Activated CD8-positive, alpha-beta memory T cell treated with anti-CD3 and anti-CD28 coated beads, Interleukin-2, amount 50 U/mL, for 1 hour (primary cell): Measurements from ENCODE around the gene CHRNG.
A peak's percentile ranks its signal among the peaks of the same experiment; 100 is the strongest.

Source experiments
- DNase-seq: peaks from one replicate; pipeline ENCODE4 v3.0.0-alpha.2; 2020; ENCODE audit errors: extremely low read depth

CHRNG gene

DNA sequence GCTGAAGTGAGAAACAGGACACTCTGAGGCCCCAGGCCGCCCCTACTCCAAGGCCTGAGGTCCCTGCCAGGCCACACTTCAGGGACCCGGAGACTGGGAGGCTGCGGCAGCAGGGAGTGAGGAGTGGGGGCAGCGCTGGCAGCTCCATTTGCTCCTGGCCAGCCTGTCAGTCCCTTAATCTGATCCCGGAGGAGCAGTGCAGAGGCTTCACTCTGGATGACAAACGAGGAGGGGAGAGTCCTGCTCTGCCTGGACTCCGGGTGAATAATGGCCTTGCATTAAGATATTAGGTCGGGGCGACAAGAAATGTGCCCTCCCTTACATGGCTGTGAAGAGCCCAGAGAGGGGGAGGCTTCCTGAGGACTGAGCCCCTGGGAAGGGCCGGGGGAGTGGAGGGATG, 33.6 kb upstream of the CHRNG start:
- no peak for DNase-seq

DNA sequence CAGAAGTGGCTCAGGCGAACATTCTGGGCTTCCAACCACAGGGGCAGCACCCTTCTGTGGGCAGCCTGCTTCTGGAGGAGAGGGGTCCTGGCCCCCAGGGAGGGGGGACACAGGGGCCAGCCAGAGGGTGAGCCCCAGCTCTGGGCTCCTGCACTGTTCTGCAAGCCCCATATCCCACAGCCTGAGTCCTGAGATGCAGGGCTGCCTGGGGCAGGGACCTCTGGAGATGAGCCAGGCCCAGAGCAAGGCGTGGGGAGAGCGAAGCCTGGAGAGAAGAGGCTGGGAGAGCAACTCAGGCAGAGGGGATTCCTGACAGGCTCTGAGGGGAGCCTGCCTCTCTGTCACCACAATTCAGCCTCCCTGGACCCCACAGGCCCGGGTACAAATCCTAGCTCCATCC, 32.8 kb upstream of the CHRNG start:
- DNase-seq, result no peak

DNA sequence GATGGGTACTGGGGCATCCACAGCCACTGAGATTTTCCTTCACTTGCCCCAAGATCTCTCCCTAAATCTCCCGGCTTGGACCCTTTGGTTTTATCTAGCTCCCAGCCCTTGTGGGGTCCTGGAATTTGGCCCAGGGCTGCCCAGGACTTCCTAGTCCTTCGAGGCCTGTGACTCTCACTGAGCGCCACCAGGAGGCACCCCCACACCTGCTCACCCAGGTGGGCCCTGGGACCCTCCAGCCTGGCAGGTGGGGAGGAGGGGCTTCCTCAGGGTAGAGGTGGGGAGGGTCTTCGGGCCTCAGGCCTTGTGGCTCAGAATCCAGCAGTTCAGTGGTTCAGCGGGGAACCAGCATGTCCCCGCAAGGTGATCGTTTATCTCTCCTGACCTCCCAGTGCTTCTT, 31.2 kb upstream of the CHRNG start:
- no peak for DNase-seq

DNA sequence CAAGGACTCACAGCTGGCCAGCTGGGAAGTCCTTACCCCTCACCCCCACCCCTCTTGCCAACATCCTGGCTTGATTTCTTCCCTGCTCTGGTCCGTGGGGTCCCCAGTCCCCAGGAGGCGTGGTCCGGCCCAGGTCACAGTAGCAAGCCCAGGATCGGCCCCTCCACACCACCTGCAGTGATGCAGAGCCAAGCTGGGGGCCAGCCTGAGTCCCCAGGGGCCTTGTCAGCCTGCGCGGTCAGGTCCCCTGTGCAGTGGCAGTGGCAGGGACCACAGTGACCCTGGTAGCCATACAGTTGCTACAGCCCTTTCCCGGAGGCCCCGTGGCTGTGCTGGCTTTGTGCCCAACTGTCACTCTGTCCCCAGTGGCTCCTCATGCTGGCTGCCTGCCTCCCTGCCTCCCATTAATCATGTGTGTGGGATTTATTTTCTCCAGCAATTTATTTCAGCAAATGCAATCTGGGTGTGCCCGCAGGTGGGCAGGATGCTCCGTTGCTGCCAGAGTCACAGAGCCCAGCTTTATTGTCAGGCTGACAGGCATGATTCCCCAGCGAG, 28.1 kb upstream of the CHRNG start:
- no peak for DNase-seq

DNA sequence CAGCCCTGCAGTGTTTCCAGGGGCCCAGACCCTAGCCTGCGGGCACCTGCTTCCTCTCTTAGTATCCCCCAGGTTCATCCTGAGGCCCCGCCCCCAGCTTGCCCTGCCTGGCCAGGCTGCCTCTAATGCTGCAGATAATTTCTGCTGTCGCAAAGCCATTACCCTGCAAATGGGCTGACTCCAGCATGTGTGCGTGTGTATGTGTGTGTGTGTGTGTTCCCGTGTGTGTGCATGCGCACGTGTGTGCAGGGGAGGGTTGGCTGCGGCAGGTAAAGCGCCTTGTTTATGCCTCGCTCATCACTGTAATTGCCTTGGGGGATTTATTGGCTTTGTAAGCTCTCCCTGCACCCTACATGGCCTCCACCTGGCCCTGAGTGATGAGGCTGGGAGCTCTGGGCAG, 26.9 kb upstream of the CHRNG start:
- DNase-seq, result no peak

DNA sequence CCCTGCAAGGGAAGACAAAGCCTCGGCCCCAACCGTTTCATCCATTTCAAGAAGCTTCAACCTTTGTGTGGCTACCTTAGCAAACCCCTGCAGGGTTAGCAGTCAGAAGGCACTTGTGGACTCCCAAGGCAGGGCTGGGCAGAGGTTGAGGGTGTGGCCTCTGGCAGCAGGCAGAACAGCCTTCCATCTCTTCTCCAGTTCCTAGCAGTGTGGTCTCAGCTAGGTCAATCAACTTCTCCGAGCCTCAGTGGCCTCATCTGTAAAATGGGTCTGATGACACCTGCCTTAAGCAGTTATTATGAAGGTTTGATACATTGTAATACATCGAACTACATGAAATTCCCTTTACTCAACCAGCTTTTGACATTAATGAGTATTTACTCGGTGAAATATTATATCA, 26.1 kb upstream of the CHRNG start:
- no peak for DNase-seq

DNA sequence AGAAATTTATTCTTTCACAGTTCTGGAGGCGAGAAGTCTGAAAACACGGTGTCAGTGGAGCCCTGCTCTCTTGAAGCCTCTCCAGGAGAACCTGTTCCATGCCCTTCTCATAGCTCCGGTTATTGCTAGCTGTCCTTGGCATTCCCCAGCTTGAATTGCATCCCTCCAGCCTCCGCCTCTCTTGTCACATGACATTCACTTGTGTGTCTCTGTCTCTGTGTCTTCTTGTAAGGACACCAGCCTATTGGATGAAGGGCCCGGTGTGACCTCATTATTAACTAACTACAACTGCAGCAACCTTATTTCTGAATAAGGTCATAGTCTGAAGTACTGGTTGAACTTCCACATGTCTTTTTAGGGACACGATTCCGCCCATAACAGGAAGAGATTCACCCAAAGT, 23.9 kb upstream of the CHRNG start:
- DNase-seq, result no peak

DNA sequence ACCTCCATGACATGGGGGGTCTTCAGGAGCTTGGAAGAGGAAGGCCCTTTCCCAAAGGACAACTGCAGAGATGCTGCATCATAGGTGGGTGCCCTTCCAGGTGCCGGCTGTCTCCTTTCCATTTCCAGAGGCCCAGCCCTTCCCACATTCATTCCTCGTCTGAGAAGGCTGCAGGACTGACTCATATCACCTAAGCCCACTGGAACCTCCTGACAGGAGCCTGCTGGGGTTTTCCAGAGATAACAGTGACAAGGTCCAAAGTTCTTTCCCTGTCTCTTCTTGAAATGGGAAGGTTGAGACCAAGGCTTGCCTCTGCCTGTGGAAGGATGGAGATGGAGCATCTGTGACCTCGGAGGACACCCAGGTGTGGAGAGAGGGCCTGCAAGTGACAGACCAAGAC, 22.9 kb upstream of the CHRNG start:
- no peak for DNase-seq

DNA sequence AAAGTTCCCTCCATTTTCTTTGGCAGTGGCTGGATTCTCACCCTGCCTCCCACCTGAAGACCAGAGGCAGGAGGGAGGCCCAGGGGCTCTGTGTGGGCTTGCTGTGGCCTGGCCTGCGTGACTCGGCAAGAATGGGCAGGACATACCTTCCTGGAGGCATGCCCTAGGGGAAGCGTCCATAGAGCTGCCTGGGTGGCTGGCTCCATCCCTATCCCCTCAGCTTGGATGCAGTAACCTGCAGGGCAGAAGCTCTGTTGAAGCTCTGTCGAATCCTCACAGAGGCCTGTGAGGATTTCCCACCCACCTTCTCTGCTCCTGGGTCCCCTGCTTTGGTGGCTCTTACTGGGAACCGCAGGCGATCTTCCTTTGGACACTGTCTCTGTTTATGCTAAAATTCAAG, 20.6 kb upstream of the CHRNG start:
- no peak for DNase-seq

DNA sequence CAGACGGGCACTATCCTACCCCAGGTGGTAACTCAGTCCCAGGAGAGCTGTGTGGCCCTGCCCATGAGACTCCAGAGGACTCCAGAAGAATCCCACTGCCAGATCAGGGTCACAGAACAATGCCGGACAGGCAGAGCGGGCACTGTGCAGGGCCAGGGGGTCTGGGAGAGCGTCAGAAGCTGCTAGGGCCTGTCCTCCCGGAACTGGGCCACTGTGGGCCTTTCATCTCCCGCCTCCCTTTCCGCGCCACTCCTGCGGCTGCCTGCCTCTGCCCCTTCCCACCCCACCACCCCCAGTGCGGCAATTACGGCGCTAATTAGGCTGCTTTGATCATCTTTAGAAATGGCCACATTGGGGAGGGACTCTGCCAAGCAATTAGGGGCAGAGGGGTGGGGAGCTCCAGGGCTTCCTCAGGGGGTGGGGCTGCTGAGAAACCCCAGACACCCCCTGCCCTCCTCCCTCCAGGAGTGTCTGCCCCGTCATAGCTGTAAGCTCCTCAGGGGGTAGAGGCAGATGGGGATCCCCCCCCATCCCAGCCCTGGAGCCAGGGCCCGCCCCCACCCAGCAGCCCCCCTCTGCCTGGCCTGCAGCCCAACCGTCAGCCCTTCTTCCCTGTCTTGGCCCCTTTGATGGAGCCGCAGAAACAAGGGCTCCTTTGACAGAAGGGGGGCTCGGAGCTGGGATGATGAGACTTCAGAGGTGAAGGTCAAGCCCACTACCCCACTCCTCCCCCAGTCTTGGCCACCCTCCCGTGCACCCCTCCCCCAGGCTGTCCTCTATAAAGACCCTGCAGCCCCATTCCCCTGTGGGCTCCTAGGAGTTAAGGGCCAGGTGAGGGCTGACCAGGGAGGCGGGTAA, 19.7 kb upstream of the CHRNG start, which contains the start of gene PRSS56:
PRSS56 (plus strand) TSS at position 808 of the 858 bp plus-strand sequence. CDS start 211 bp downstream, outside the sequence.
- DNase-seq, result no peak

DNA sequence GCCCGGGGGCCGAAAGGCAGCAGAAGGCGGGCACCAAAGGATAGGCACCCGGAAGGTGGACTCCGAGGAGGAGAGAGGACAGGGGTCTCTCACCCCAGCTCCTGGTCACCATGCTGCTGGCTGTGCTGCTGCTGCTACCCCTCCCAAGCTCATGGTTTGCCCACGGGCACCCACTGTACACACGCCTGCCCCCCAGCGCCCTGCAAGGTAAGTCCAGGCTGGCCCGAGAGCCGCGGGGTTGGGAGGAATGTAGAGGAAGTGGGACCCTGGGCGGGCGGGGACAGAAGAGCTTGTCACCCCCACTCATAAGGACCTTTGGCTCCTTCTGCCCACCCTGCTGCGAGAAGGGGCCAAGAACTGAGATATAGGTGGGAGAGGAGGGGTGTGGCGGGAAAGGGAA, 19.0 kb upstream of the CHRNG start:
- no peak for DNase-seq

DNA sequence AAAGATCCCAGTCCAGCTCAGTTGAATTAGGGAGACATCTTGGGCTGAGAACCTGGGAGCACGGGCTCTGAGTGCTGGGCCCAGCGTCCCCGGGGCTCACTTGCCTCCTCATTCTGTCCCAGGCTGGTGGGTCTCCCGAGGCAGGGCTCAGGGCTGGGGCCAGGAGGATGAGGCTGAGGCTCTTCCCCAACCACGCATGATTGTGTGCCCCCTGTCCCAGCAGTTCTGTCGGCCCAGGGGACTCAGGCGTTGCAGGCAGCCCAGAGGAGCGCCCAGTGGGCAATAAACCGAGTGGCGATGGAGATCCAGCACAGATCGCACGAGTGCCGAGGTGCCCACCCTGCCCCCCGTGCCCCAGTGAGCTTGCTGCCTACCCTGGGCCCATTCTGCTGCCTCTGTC, 18.4 kb upstream of the CHRNG start:
- no peak for DNase-seq

DNA sequence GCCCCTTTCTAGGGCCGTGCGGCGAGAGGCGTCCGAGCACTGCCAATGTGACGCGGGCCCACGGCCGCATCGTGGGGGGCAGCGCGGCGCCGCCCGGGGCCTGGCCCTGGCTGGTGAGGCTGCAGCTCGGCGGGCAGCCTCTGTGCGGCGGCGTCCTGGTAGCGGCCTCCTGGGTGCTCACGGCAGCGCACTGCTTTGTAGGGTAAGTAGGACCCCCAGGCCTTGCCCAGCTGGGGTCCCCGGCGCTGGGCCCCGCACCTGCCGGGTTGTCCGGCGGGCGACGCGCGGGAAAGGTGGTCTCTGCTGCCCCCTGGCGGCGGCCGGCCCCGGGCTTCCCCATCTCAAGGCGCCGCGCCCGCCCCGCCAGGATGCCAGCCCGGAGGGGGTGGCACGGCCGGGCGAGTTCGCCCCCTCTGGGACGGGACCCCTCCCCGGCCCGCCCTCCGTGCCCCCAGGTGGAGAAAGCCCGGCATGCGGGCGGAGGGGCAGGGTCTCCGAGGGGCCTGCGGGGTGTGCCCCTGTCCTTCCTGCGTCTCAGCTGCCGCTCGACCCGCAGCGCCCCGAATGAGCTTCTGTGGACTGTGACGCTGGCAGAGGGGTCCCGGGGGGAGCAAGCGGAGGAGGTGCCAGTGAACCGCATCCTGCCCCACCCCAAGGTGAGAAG, 17.4 kb upstream of the CHRNG start:
- DNase-seq, result peak; percentile 19

DNA sequence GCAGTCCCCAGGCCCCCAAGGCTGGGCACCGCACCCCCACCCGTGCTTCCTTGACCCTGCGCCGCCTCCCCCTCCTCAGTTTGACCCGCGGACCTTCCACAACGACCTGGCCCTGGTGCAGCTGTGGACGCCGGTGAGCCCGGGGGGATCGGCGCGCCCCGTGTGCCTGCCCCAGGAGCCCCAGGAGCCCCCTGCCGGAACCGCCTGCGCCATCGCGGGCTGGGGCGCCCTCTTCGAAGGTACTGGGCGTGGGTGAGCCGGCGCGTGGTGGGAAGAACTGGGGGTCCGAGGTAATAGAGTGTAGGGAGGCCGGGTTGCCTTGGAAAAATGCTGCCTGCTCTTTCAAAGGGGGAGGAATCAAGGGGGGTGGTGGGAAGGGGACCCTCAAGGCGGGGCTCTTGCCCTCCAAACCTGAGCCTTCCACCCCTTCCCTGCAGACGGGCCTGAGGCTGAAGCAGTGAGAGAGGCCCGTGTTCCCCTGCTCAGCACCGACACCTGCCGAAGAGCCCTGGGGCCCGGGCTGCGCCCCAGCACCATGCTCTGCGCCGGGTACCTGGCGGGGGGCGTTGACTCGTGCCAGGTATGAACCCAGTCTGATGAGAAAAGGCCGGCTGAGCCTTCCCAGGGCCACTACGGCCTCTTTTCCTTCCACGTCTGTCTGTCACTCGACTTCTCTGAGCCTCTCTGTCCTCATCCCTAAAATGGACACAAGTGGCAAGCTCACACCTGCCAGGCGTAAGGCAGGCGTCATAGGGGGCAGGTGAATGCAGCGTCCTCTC, 16.7 kb upstream of the CHRNG start:
- DNase-seq, result no peak

DNA sequence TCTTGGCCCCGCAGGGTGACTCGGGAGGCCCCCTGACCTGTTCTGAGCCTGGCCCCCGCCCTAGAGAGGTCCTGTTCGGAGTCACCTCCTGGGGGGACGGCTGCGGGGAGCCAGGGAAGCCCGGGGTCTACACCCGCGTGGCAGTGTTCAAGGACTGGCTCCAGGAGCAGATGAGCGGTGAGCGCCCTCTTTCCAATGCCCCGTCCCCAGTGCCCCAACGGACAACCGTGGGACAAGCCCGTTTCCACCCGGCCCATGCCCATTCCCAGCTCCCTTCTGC, 16.1 kb upstream of the CHRNG start:
- no peak for DNase-seq

DNA sequence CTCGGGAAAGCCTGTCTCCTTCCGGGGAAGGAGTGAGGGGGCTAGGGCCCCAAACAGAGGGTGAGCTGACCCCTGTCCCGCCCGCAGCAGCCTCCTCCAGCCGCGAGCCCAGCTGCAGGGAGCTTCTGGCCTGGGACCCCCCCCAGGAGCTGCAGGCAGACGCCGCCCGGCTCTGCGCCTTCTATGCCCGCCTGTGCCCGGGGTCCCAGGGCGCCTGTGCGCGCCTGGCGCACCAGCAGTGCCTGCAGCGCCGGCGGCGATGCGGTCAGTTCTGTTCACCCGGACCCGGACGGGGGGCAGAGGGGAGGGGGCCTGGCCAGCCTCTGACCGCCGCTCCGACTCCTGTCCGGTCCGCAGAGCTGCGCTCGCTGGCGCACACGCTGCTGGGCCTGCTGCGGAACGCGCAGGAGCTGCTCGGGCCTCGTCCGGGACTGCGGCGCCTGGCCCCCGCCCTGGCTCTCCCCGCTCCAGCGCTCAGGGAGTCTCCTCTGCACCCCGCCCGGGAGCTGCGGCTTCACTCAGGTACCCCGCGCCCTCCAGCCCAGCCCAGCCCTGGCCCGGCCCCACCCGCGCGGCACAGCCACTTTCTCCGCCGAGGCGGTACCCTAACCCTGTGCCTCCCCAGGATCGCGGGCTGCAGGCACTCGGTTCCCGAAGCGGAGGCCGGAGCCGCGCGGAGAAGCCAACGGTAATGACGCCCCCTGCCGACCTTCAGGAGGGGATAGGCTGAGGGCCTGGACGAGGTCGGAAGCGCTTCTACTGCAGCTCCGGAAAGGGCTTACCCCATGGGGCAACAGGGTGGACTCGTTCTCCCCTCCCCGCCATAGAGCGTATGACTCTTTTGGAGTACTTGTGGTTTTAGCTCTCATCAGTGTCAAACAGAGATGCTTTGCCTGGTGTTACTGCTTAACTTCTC, 15.6 kb upstream of the CHRNG start:
- DNase-seq, result no peak

DNA sequence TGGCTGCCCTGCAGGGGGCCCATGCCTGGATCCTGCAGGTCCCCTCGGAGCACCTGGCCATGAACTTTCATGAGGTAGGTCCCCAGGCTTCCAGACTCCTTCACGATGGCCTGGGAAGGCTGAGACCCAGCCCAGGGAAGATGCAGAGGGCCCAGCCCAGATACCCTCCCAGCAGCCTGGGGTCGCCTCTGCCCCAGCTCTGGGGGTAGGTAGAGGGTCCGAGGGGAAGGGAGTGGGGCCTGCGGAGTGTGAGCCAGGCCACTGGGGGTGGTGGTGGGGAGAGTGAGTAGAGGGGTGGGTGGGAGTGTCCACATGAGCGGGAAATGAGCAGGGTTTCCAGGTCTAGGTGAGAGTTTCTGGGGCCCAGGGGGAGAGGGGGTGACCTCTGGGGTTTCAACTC, 14.7 kb upstream of the CHRNG start:
- DNase-seq, result no peak

DNA sequence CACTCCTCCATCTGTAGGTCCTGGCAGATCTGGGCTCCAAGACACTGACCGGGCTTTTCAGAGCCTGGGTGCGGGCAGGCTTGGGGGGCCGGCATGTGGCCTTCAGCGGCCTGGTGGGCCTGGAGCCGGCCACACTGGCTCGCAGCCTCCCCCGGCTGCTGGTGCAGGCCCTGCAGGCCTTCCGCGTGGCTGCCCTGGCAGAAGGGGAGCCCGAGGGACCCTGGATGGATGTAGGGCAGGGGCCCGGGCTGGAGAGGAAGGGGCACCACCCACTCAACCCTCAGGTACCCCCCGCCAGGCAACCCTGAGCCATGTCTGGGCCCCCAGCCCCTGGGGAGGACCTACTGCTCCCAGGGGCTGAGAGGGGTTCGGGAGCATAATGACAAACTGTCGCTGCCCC, 14.3 kb upstream of the CHRNG start:
- no peak for DNase-seq

DNA sequence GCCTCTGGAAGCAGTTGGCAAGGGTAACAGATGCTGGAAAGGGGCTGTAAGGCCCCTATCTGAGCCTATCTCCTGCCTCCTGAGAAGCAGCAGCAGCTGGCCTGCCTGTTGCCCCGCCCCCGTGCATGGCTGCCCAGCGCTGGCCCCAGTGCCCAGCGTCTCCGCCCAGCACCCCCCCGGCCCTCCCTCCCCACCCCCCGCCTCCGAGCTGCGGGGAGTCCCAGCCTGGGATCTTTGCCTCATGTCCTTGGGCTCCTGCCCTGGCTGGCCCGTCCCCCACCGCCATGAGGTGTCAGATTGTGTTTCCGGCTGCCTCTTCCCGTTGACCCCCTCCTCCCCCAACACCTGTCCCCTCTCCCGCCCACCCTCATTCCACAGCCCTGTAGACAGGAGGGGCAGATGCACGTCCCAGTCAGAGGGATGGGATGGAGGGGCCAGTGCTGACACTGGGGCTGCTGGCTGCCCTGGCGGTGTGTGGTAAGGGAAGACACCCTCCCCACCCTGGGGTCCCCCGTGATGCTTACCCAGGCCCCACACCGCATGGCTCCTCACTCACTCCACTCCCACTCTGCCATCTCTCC, 13.6 kb upstream of the CHRNG start, which contains the start of gene CHRND:
CHRND (plus strand) TSS at position 370 of the 581 bp plus-strand sequence; CDS start at position 426, 56 bp downstream.
- DNase-seq, result no peak

DNA sequence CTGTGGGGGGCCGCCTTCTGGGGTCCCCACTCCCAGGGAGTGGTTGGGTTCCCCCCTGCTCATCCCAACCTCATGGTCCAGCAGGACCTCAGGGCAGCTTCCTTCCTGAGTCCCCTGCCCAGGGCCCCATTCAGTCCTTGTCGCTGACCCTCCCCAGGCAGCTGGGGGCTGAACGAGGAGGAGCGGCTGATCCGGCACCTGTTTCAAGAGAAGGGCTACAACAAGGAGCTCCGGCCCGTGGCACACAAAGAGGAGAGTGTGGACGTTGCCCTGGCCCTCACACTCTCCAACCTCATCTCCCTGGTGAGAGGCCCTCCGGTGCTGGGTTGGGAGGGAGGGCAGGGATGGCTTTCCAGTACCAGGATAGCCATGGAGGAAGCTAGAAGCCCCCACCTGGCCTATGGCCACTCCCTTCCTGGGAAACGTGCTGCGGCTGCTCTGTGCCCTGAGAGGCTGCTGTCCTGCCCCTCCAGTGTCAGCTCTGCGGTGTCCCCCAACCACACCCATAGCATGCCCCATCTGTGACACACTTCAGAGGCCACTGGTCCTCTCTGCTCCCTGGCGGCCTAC, 13.0 kb upstream of the CHRNG start:
- no peak for DNase-seq
